Measurements from ENCODE around the gene DISP3. TPM values are rescaled to one million over a fixed set of nuclear protein-coding genes. Genes with fewer than 3 reads are reported as not detected.

Gene DISP3
- total RNA-seq, 4 donors from 2014 or later = not detected

GRCh38 chr1:11498956-11499594 lies 20.1 kb downstream of the DISP3 start:
- Histone ChIP-seq H3K36me3 (no peaks in the 10 kb centered on the region), H3K9me3 (no peaks in the 10 kb centered on the region), H3K4me1 (no peaks in the 10 kb centered on the region), H3K27ac (no peak overlapping the region), H3K4me3 (replicated peaks in 1 of 3) (no peak overlapping the region), H3K27me3 (no peaks in the 10 kb centered on the region)
- intact Hi-C loops (cut with DNase I) = no loop called here
- no peak for TF ChIP-seq POLR2A (IDR thresholded peaks at IDR 0.05)
- TF ChIP-seq CTCF (IDR thresholded peaks at IDR 0.05) = no peak
- 56 to 65% methylated on average over 13 of the region's 13 CpGs for WGBS, 2 donors
- no peak for DNase-seq

- Histone ChIP-seq H3K36me3 (no peaks in the 10 kb centered on the region), H3K4me3 (replicated peaks in 1 of 3) (no peak overlapping the region), H3K9me3 (no peaks in the 10 kb centered on the region), H3K27me3 (no peaks in the 10 kb centered on the region), H3K27ac (no peak overlapping the region), H3K4me1 (no peaks in the 10 kb centered on the region)
- DNase-seq = no peak
- TF ChIP-seq POLR2A (IDR thresholded peaks at IDR 0.05) (no peak), CTCF (IDR thresholded peaks at IDR 0.05) (no peak)
- 47 to 53% methylated on average over 13 to 14 of the region's 14 CpGs for WGBS, 2 donors
- intact Hi-C loops (cut with DNase I) = no loop called here
Observed at GRCh38 chr1:11499601-11500331, 20.8 kb downstream of the DISP3 start.

GRCh38 chr1:11500881-11501280 lies 21.9 kb downstream of the DISP3 start:
- intact Hi-C loops (cut with DNase I) = no loop called here
- Histone ChIP-seq H3K27ac (no peak overlapping the region), H3K4me3 (replicated peaks in 1 of 3) (no peak overlapping the region), H3K9me3 (no peaks in the 10 kb centered on the region), H3K36me3 (no peaks in the 10 kb centered on the region), H3K4me1 (no peaks in the 10 kb centered on the region), H3K27me3 (no peaks in the 10 kb centered on the region)
- WGBS, 2 donors = 82 to 92% methylated on average over 5 to 7 of the region's 7 CpGs
- no peak for DNase-seq
- TF ChIP-seq CTCF (IDR thresholded peaks at IDR 0.05) (no peak), POLR2A (IDR thresholded peaks at IDR 0.05) (no peak)

- Histone ChIP-seq H3K4me1 (no peaks in the 10 kb centered on the region), H3K36me3 (no peaks in the 10 kb centered on the region), H3K4me3 (replicated peaks in 1 of 3) (no peak overlapping the region), H3K27me3 (no peaks in the 10 kb centered on the region), H3K27ac (no peak overlapping the region), H3K9me3 (no peaks in the 10 kb centered on the region)
- no peak for DNase-seq
- intact Hi-C loops (cut with DNase I) = no loop called here
- TF ChIP-seq CTCF (IDR thresholded peaks at IDR 0.05) (no peak), POLR2A (IDR thresholded peaks at IDR 0.05) (no peak)
- WGBS, 2 donors = 35 to 63% methylated on average over 34 to 41 of the region's 48 CpGs
Observed at GRCh38 chr1:11501491-11501897, 22.5 kb downstream of the DISP3 start.

GRCh38 chr1:11501906-11502485 lies 23.0 kb downstream of the DISP3 start:
- Histone ChIP-seq H3K36me3 (no peaks in the 10 kb centered on the region), H3K9me3 (no peaks in the 10 kb centered on the region), H3K27me3 (no peaks in the 10 kb centered on the region), H3K27ac (no peak overlapping the region), H3K4me1 (no peaks in the 10 kb centered on the region), H3K4me3 (replicated peaks in 1 of 3) (no peak overlapping the region)
- intact Hi-C loops (cut with DNase I) = no loop called here
- no peak for DNase-seq
- TF ChIP-seq POLR2A (IDR thresholded peaks at IDR 0.05) = no peak
- no peak for TF ChIP-seq CTCF (IDR thresholded peaks at IDR 0.05)
- 78 to 81% methylated on average over 18 to 19 of the region's 19 CpGs for WGBS, 2 donors

All from thyroid gland (tissue), 4 donors.